GM12875 (cell line): ENCODE data around the gene NUDT1.

Experiments used
- H3K4me3 ChIP-seq: one replicate; pipeline ENCODE4 v1.5.1; 2011; ENCODE audit warnings: low read depth, low read length, control low read depth
- TF ChIP-seq, protein P1 (sequence below): IDR thresholded peaks from 2 replicates; pipeline ENCODE4 v1.5.1; 2011; ENCODE audit warnings: low read depth, mild to moderate bottlenecking, control low read depth, inconsistent platforms, low read length, moderate library complexity, borderline replicate concordance; ENCODE audit not compliant: insufficient read depth

Gene NUDT1

DNA sequence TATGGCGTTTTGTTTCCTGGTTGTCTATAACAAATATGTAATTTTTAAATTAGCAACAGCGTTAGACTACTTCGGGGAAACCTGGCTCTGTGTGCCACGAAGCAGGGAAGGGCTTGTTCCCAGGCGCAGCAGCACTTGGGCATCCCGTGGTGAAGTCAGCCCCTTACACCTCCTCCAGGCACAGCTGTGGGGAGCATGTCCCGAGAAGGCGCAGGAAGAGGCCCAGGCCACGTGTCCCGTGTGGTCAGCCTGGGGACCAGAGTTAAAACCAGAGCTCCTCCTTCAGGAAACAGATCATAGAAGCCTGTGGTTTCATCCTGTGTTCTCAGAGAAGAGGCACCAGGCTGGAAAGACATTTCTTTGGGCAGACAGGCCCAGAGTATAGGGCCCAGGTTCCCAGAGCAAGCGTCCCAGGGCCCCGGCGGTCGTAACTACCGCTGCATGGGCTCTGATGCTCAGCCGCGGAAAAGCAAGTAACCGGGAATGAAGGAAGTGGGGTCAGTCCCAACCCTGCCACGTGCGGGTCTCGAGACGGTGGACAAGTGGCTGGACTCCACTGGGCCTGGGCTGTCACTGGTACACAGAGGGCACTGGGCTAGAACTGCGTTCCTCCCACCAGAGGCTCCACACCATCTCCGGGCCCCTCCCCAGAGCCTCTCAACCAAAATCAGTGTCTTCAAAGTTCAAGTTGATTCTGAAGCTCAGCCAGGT is 7.1 kb downstream of the NUDT1 start:
- TF ChIP-seq, protein P1, sequence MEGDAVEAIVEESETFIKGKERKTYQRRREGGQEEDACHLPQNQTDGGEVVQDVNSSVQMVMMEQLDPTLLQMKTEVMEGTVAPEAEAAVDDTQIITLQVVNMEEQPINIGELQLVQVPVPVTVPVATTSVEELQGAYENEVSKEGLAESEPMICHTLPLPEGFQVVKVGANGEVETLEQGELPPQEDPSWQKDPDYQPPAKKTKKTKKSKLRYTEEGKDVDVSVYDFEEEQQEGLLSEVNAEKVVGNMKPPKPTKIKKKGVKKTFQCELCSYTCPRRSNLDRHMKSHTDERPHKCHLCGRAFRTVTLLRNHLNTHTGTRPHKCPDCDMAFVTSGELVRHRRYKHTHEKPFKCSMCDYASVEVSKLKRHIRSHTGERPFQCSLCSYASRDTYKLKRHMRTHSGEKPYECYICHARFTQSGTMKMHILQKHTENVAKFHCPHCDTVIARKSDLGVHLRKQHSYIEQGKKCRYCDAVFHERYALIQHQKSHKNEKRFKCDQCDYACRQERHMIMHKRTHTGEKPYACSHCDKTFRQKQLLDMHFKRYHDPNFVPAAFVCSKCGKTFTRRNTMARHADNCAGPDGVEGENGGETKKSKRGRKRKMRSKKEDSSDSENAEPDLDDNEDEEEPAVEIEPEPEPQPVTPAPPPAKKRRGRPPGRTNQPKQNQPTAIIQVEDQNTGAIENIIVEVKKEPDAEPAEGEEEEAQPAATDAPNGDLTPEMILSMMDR, result no peak
- H3K4me3 ChIP-seq, result no peak overlapping the region

DNA sequence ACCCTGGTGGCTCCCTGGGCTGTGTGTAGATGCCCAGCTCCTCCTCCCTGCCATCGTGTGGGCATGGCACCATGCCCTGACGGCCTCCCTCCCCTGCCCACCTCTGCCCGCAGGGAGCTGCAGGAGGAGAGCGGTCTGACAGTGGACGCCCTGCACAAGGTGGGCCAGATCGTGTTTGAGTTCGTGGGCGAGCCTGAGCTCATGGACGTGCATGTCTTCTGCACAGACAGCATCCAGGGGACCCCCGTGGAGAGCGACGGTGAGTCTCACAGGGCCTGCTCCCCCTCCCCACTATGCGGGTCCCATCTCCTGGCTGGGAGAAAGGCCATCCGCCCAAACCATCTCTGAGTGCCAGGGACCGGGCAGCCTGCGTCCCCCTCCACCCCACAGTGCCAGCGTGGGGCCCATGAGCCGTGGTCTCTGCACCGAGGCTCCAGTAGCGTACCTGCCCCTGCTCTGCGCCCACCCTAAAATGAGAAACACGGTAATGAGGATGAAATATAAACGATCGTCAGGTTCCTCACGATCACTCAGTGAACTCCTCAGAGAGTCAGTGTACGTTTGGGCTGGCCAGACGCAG is 7.8 kb downstream of the NUDT1 start:
- TF ChIP-seq, protein P1, result no peak
- H3K4me3 ChIP-seq, result no peak overlapping the region

DNA sequence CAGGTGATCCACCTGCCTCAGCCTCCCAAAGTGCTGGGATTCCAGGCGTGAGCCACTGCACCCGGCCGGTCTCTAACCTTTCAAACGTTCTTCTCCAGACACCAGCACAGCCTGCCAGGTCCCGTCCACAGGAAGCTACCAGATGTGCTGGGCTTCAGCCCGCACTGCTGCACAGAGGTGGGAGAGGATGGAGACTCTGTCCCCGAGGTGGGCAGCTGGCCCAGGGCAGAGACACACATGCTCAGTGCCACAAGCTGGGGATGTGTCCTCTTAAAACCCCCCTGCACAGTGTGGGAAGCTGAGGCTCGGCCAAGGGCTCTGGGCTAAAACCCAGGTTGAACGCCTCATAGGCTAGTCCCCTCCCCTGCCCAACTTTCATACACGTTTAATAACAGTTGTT is 9.4 kb downstream of the NUDT1 start:
- TF ChIP-seq, protein P1, result no peak

DNA sequence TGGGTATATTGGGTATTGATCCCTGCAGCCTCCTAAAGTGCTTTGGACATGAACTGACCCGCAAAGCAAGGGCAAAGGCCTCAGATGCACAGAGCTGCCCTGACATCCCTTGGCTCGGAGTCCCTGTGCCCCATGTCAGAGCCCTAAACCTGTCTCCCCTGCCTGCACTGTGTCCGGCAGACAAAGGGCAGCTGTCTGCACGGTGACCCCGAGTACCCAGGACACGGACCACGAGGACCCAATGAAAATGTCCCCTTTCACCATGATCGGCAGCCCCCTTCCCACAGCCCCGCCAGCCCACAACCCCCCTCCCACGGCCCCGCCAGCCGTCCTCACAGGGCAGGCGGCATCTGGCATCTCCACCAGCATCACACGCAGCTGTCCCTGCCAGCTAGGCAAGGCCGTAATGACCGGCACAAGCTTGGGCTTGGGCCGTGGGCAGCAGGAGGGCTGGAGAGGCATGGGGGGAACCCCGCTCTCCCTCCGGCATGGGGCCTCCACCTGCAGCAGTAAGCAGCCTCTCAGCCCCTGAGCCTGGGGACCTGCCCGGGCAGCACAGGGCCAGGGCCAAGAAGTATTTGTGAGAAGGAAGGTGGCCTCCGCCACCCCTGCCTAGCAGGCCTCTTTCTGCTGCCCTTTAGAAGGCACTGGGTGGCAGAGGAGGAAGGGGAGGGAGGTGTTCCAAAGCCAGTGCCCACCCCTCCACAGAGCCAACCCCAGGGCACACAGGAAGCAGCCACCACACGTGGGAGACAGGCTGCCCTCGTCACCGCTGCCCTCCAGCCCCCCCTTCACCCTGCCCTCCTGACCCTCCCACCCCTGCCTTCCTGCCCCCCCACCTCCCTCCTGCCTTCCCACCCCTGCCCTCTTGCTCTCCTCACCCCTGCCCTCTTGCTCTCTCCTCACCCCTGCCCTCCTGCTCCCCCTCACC is 10.1 kb downstream of the NUDT1 start:
- no peak overlapping the region for H3K4me3 ChIP-seq
- TF ChIP-seq, protein P1, result no peak

More for the DNA sequence above, 9.4 kb downstream of the NUDT1 start:
- H3K4me3 ChIP-seq, result no peak overlapping the region

DNA sequence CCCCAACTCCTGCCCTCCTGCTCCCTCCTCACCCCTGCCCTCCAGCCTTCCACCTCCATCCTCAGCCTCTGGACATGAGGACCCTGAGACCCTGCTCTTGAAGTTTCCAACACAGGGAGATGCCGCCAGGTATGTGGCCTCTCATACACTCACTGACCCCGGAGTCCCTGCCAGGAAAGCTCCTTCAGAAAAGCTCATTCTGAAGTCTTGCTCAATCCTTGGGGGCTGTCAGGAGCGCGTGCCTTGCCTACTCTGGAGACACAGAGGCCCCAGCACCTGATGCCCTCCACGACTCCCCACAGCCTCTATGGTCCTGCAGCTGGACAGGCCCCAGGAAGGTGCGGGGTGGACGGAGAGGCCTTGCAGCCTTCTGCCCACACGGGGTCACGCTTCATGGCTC is 11.0 kb downstream of the NUDT1 start:
- TF ChIP-seq, protein P1, result no peak
- no peak overlapping the region for H3K4me3 ChIP-seq

DNA sequence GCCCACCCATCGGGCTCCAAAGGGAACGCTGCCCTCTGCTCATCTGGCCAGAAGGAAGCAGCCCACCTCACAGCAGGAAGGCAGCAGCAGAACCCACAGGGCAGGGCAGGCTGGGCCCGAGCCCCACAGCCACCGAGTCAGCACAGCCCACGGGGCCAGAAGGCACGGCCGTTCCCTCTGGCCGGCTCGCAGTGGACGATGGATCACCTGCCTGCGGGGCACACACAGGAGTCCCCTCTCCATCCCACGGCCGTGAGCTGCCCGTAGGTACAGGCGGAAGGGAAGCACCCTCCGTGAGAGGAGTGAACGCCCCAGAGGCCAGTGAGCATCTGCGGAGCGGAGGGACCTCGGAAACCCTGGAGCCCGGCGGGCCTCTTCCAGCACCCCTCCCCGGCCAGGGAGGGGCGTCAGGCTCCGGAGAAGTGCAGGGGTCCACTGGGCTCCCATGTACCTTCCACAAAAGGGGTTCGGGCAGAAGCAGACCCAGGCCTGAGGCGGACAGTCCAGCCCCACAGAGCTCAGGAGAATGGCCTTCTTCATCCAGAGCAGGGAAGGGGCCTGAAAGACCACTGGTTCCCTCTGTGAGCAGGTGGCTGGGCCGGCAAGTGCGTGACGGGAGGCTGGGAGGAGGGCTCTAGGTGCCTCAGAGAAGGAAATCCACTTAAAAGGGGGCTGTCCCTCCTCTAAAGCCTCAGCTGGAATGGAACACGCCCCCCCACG is 11.7 kb downstream of the NUDT1 start:
- H3K4me3 ChIP-seq, result no peak overlapping the region
- TF ChIP-seq, protein P1, result no peak
